SK-N-SH (cell line): Measurements from ENCODE around the gene CENPF. TPM values are rescaled to one million over a fixed set of nuclear protein-coding genes. Genes with fewer than 3 reads are reported as not detected.

Experiments used
- polyA plus RNA-seq, 3 experiments: library from polyadenylated mRNA; depleted of rRNA; stranded (reverse); fragments of >200 nt; gene quantifications; 2 replicates each; pipeline ENCODE4 v1.2.3, GENCODE V29; 2012

The CENPF gene
- polyA plus RNA-seq, 1 of the 3 experiments (the other 2 are of a cell fraction), result 14.5 TPM

Other genes starting within 250 kb of the CENPF start
- gene PTPN14, start 51.6 kb upstream of the CENPF start, polyA plus RNA-seq (2012; rRNA removed), result 12.8 and 14.3 TPM in 2 replicates